ENCODE data around the gene KLRC2.
A peak's percentile ranks its signal among the peaks of the same experiment; 100 is the strongest.
"Not testable (repeated sequence)": the region's sequence is repeated elsewhere in the genome, so short reads cannot be mapped to it uniquely, and the experiment has no call there.

KLRC2 gene

GRCh38 chr12:10405294-10405693 is 30.5 kb downstream of the KLRC2 start:
- DNase-seq: no peak

GRCh38 chr12:10404798-10405197 is 31.0 kb downstream of the KLRC2 start:
- no peak for DNase-seq

- no peak for DNase-seq
Observed at GRCh38 chr12:10400829-10401228, 35.0 kb downstream of the KLRC2 start.

- DNase-seq: no peak
Observed at GRCh38 chr12:10398168-10398567, 37.6 kb downstream of the KLRC2 start.

GRCh38 chr12:10397296-10397695 is 38.5 kb downstream of the KLRC2 start:
- no peak for DNase-seq

GRCh38 chr12:10396176-10396575 is 39.6 kb downstream of the KLRC2 start:
- DNase-seq: not testable (repeated sequence)

GRCh38 chr12:10395390-10395998 is 40.3 kb downstream of the KLRC2 start:
- DNase-seq: no peak

GRCh38 chr12:10394531-10395152 is 41.2 kb downstream of the KLRC2 start:
- DNase-seq: not testable (repeated sequence)

GRCh38 chr12:10393291-10393690 is 42.5 kb downstream of the KLRC2 start:
- DNase-seq: no peak

- DNase-seq: peak in 5 of 58 donors; percentile 6 to 38 (median 7)
Observed at GRCh38 chr12:10392394-10392930, 43.3 kb downstream of the KLRC2 start.

- not testable (repeated sequence) for DNase-seq
Observed at GRCh38 chr12:10390991-10391390, 44.8 kb downstream of the KLRC2 start.

GRCh38 chr12:10389904-10390303 is 45.9 kb downstream of the KLRC2 start, which contains the start of gene KLRK1:
TSS of gene KLRK1 (minus strand) at chr12:10390041. CDS start at chr12:10388810, 1,231 bp downstream.
- no peak for DNase-seq

GRCh38 chr12:10388624-10389413 is 47.0 kb downstream of the KLRC2 start:
- DNase-seq: no peak

- not testable (repeated sequence) for DNase-seq
Observed at GRCh38 chr12:10387498-10387897, 48.3 kb downstream of the KLRC2 start.

- no peak for DNase-seq
Observed at GRCh38 chr12:10386857-10387256, 49.0 kb downstream of the KLRC2 start.

- DNase-seq: no peak
Observed at GRCh38 chr12:10385166-10385613, 50.6 kb downstream of the KLRC2 start.

GRCh38 chr12:10384191-10384590 is 51.6 kb downstream of the KLRC2 start:
- DNase-seq: no peak

GRCh38 chr12:10381928-10382628 is 53.7 kb downstream of the KLRC2 start:
- DNase-seq: no peak

Data from anterior cingulate cortex (tissue), 58 donors.